GM19328 (cell line): ENCODE measurements around the gene TRAF7.
"Not testable (repeated sequence)": the region's sequence is repeated elsewhere in the genome, so short reads cannot be mapped to it uniquely, and the experiment has no call there.

ENCODE experiments used
- ATAC-seq: cut with Tn5 transposase; IDR thresholded peaks from one replicate; pipeline ENCODE4 v1.9.1; 2021; ENCODE audit warnings: mild to moderate bottlenecking, moderate library complexity; ENCODE audit not compliant: unreplicated experiment

The TRAF7 gene

GRCh38 chr16:2121853-2122252 lies 33.7 kb upstream of the TRAF7 start:
- ATAC-seq: no peak

DNA sequence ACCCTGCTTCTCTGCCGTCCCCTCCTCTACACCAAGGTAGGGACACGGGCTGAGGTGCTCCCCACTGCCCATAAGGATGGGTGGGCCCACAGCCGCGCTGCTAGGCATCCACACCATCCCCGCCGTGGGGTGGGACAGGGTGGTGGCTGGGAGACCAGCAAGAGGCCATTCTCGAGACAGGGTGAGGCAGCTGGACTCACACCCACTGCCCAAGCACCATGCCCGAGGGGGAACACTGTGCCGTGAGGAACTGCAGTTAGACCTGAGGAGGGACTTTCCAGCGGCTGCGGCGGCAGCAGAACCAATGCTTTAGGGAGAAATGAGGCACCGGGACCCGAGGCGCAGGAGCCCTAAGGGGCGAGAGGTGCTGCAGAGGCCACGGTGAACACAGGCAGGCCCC lies 33.2 kb upstream of the TRAF7 start:
- no peak for ATAC-seq

GRCh38 chr16:2122934-2123683 lies 32.5 kb upstream of the TRAF7 start:
- not testable (repeated sequence) for ATAC-seq

GRCh38 chr16:2123706-2124376 lies 31.7 kb upstream of the TRAF7 start:
- not testable (repeated sequence) for ATAC-seq

- ATAC-seq: not testable (repeated sequence)
These were observed 31.2 kb upstream of the TRAF7 start for GRCh38 chr16:2124377-2124693.

GRCh38 chr16:2124694-2125444 lies 30.7 kb upstream of the TRAF7 start:
- not testable (repeated sequence) for ATAC-seq

DNA sequence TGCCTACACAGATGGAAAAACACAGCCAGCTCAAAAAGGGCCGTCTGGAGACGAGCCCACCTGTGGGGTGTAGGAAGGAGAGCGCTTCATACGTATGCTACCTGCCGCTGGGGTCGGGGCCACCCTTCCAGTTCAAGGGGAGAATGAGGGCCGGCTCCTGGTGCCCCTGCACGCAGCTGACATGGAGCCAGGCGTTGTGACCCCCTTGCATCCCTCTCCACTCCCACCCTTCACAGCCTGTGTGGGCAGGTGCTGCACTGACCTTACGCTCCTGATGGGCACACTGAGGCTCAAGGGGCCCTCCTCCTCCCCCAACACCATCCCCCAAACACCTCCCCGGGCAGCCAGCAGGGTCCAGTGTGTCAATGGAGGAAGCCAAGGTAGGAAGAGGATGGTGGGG lies 30.0 kb upstream of the TRAF7 start:
- ATAC-seq: not testable (repeated sequence)

GRCh38 chr16:2126161-2126743 lies 29.3 kb upstream of the TRAF7 start:
- ATAC-seq: not testable (repeated sequence)

DNA sequence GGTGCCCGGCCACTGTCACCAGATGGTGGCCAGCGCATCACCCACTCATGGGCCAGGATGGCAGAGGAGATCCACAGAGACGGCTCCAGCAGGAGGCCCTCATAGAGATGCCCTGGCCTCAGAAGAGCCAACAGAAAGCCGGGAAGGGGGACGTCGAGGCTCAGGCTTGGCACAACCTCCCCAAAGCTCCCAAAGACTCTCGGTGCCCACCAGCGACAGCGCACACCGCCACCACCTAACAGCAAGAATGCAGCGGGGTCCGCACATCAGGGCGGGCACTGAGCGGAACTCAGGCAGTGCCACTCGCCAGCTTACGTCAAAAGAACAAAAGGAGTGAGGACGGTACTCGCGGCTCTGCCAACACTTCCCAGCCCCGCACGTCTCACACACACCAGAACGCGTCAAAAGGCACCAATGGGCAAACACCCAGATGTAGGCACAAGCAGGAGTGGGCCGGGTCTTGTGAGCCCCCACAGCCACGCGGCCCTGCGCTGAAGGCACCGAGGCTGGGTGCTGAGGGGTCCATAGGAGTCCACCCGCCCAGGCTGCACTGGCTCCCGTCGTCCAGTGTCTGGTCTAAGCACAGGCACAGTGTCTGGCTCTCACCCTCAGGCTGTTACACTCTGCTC lies 28.5 kb upstream of the TRAF7 start:
- not testable (repeated sequence) for ATAC-seq

DNA sequence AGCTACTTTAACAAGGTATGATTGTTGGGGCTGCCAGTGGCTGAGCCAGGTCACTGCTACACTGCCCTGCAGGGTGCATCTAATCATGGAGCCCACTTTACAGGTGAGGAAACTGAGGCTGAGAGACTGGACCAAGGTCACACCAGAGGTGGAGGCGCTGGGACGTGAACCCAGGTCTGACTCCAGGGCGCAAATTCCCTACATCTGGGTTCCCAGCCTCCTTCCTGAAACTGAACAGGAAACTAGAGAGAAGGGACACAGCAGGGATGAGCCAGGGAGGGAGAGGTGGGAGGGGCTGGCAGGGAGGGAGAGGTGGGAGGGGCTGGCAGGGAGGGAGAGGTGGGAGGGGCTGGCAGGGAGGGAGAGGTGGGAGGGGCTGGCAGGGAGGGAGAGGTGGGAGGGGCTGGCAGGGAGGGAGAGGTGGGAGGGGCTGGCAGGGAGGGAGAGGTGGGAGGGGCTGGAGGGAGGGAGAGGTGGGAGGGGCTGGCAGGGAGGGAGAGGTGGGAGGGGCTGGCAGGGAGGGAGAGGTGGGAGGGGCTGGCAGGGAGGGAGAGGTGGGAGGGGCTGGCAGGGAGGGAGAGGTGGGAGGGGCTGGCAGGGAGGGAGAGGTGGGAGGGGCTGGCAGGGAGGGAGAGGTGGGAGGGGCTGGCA lies 27.8 kb upstream of the TRAF7 start:
- ATAC-seq: not testable (repeated sequence)

GRCh38 chr16:2129251-2129650 lies 26.3 kb upstream of the TRAF7 start:
- not testable (repeated sequence) for ATAC-seq

DNA sequence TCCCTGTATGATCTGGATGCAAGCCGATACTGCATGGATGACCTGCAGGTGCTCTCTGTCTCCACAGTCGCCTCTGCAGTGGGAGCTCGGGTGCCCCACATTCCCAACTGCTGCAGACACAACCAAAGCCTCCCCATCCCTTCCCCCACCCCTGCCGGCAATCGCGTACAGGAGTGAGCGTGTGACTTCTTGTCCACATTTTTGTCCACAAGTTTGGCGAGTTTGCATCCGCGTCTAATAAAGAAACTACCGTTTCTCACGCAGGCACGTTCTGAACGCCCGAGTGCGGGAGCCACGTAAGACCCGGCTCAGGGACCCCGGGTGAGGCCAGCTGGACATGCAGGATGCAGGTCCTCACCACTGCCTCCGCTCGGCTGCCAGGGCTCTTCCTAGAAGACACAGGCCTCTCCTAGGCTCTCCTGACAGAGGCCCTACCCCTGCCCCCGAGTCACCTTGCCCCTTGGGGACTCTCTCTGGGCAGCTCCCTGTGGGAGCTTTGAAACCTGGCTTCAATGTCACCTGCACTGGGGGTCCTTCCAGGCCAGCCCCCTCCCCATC lies 25.6 kb upstream of the TRAF7 start:
- not testable (repeated sequence) for ATAC-seq

GRCh38 chr16:2133797-2134196 lies 21.8 kb upstream of the TRAF7 start:
- ATAC-seq: not testable (repeated sequence)

DNA sequence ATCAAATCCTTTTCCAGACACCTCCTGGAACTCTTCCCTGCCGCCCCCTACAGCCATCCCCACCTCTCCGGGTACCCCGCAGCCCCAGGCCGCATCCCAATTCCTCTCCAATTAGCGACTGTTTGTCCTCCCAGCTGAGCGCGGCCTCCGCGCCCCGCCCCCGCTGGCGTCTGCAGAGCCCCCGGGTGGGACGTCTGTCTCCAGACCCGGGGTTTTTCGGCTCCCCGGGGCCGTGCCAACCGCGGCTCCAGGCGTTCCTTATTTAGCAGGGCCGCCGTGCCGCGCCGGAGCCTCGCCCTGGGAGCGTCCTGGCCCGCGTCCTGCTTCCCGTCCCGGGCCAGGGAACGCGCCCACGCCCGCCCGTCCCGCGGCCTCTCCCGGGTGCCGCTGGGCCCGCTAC lies 20.5 kb upstream of the TRAF7 start:
- ATAC-seq: not testable (repeated sequence)

DNA sequence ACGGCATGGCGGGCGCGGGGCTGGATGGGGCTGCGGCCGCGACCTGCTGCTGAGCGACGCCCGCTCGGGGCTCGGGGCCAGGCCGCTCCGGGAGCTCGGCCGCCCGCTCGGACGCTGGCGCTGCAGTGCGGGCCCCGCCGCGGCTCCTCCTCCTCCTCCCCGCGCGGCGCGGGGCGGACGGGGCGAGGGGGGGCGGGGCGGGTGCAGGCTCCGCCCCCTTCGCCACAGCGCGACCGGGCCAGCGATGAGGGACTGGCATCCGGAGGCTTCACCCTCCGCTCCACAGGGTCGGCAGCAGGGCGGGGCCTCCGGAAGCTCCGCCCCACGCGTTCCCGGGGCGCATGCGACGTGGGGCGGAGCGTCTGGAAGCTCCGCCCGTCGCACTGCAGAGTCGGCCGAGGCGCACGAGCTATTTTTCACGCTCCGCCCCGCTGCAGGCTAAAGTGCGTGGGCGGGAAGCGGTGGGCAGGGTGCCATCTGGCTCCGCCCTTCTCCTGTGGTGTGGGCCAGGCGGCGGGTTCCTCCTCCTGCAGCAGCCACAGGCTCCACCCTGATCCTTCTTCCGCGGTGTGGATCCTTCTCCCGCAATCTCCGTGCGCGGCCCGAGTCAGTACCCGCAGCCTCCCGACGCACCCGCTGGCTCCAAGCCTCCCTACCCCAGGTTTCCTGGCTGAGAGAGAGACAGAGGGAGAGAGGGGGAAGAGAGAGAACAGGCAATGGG lies 19.7 kb upstream of the TRAF7 start, which contains the start of gene PKD1:
Gene PKD1, minus strand, starts transcription at position 129 of the 721 bp plus-strand sequence. CDS start 209 bp downstream, outside the sequence.
- ATAC-seq: not testable (repeated sequence)

GRCh38 chr16:2142942-2143877 lies 12.4 kb upstream of the TRAF7 start:
- no peak for ATAC-seq

DNA sequence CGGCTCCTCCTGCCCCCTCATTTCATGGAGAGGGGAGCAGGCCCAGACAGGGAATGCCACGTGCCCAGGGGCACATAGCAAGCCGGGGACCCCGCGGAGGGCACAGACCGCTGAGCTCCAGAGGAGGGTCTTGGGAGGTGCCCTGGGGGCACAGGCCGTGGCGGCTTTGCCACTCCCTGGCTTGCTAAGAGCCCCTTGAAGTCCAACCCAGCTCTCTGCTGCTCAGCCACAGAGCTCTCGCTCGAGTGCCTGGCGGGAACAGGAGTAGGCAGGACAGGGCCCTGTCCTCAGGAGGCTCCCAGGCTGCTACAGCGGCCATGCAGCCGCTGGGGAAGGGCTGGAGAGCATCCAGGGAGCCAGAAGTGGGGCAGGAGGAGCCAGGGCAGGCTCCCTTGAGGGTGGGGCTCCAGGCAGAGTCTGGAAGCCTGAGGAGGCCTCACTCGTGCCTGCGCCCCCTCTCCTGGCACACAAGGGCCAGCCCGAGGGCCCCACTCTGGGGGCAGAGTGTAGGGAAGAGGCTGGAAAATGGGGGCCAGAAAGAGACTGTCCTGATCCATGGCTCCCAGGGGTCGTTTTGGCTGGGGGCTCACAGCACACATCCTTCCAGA lies 11.6 kb upstream of the TRAF7 start:
- ATAC-seq: no peak

- no peak for ATAC-seq
These were observed 9.7 kb upstream of the TRAF7 start for GRCh38 chr16:2145843-2146242.
